HG03025 (cell line): Measurements from ENCODE around the gene CHPF.

Experiments
- ATAC-seq: cut with Tn5 transposase; IDR thresholded peaks from one replicate; pipeline ENCODE4 v1.9.1; 2021; ENCODE audit warnings: mild to moderate bottlenecking, moderate library complexity; ENCODE audit not compliant: unreplicated experiment, low FRiP score

The CHPF gene

GRCh38 chr2:219553463-219553963 lies 9.9 kb upstream of the CHPF start:
- no peak for ATAC-seq

GRCh38 chr2:219553168-219553417 lies 9.5 kb upstream of the CHPF start:
- ATAC-seq: no peak

GRCh38 chr2:219552382-219553167 lies 9.0 kb upstream of the CHPF start:
- peak; percentile 78 for ATAC-seq

- peak; percentile 20 for ATAC-seq
Measured at GRCh38 chr2:219551441-219552381, 8.1 kb upstream of the CHPF start.

- no peak for ATAC-seq
Measured at GRCh38 chr2:219549619-219550018, 6.0 kb upstream of the CHPF start.

GRCh38 chr2:219548990-219549389 lies 5.4 kb upstream of the CHPF start:
- no peak for ATAC-seq

GRCh38 chr2:219547621-219548020 lies 4.0 kb upstream of the CHPF start:
- ATAC-seq: no peak

- ATAC-seq: no peak
Measured at GRCh38 chr2:219545943-219546352, 2.3 kb upstream of the CHPF start.

GRCh38 chr2:219545295-219545942 lies 1.8 kb upstream of the CHPF start:
- no peak for ATAC-seq

- no peak for ATAC-seq
Measured at GRCh38 chr2:219544567-219544966, 958 bp upstream of the CHPF start.

- ATAC-seq: peak; percentile 39
Measured at GRCh38 chr2:219542931-219543595, 546 bp downstream of the CHPF start.

GRCh38 chr2:219541611-219542180 lies 1.9 kb downstream of the CHPF start:
- ATAC-seq: peak; percentile 45

GRCh38 chr2:219540784-219541504 lies 2.7 kb downstream of the CHPF start:
- no peak for ATAC-seq

- ATAC-seq: no peak
Measured at GRCh38 chr2:219539926-219540678, 3.5 kb downstream of the CHPF start.

- no peak for ATAC-seq
Measured at GRCh38 chr2:219538956-219539788, 4.4 kb downstream of the CHPF start.

GRCh38 chr2:219538504-219538951 lies 5.1 kb downstream of the CHPF start:
- ATAC-seq: no peak

- ATAC-seq: no peak
Measured at GRCh38 chr2:219537657-219538488, 5.7 kb downstream of the CHPF start.
